HEK293 (cell line): ENCODE data around the gene THOC7.
A peak's percentile ranks its signal among the peaks of the same experiment; 100 is the strongest.

ENCODE experiments used
- CTCF ChIA-PET: fragments of 350-600 bp; formaldehyde crosslinking; extraction: SDS; loops from one replicate; lab custom pipeline; 2021; ENCODE audit warnings: antibody characterized with exemption; lab: Yijun Ruan, JAX
- POLR2A ChIA-PET: fragments of 300-600 bp; formaldehyde crosslinking; extraction: SDS; loops from one replicate; lab custom pipeline; 2020; ENCODE audit warnings: antibody characterized with exemption, inconsistent platforms; lab: Yijun Ruan, JAX
- H3K27ac ChIP-seq: fragments of 200-500 bp; sonication (Bioruptor generic); 2 replicates; pipeline ENCODE4 v1.5.1; 2014; ENCODE audit warnings: low read depth, low read length, control low read depth, inconsistent platforms; ENCODE audit errors: extremely low read depth
- H3K36me3 ChIP-seq, 2 experiments: fragments of 200-500 bp in 1 of 2; sonication (Bioruptor generic) in 1 of 2; 1 replicate in 1 of 2; 2 replicates in 1 of 2; pipeline ENCODE4 v1.5.1; 2014 to 2017; ENCODE audit warnings: inconsistent platforms in 2 of 2, low read length in 2 of 2; ENCODE audit not compliant: control insufficient read depth in 2 of 2, insufficient read depth in 1 of 2
- H3K4me1 ChIP-seq: fragments of 200-500 bp; sonication (Bioruptor generic); 2 replicates; pipeline ENCODE4 v1.5.1; 2014; ENCODE audit warnings: mild to moderate bottlenecking, low read length, inconsistent platforms; ENCODE audit not compliant: control insufficient read depth, insufficient read depth
- H3K4me3 ChIP-seq: 2 replicates; pipeline ENCODE4 v1.5.1; 2011; ENCODE audit warnings: low read depth, mild to moderate bottlenecking, control low read depth, low read length, moderate library complexity
- H3K9me3 ChIP-seq: fragments of 200-500 bp; sonication (Bioruptor generic); 2 replicates; pipeline ENCODE4 v1.5.1; 2014; ENCODE audit warnings: low read depth, low read length, inconsistent platforms; ENCODE audit not compliant: control insufficient read depth, insufficient read depth
- BCL11B ChIP-seq: fragments of 450-650 bp; formaldehyde crosslinking; IDR thresholded peaks from 2 replicates; pipeline ENCODE4 v1.5.1; 2016; ENCODE audit warnings: low read depth, missing biosample characterization, missing genetic modification characterization
- EGR2 ChIP-seq: fragments of 450-650 bp; formaldehyde crosslinking; IDR thresholded peaks from 2 replicates; pipeline ENCODE4 v1.5.1; 2016; ENCODE audit warnings: low read depth, missing biosample characterization, missing genetic modification characterization
- GLIS1 ChIP-seq: fragments of 450-650 bp; formaldehyde crosslinking; IDR thresholded peaks from 2 replicates; pipeline ENCODE4 v1.5.1; 2016; ENCODE audit warnings: missing biosample characterization, missing genetic modification characterization
- GLIS2 ChIP-seq: fragments of 450-650 bp; formaldehyde crosslinking; IDR thresholded peaks from 2 replicates; pipeline ENCODE4 v1.5.1; 2016; ENCODE audit warnings: missing biosample characterization, missing genetic modification characterization
- IKZF3 ChIP-seq: fragments of 450-650 bp; IDR thresholded peaks from 2 replicates; pipeline ENCODE4 v1.5.0; 2018; ENCODE audit warnings: missing biosample characterization, mild to moderate bottlenecking, missing genetic modification characterization, moderate library complexity
- KLF16 ChIP-seq: fragments of 450-650 bp; formaldehyde crosslinking; IDR thresholded peaks from 2 replicates; pipeline ENCODE4 v1.5.1; 2017; ENCODE audit warnings: missing biosample characterization, missing genetic modification characterization
- KLF9 ChIP-seq: fragments of 450-650 bp; formaldehyde crosslinking; IDR thresholded peaks from 2 replicates; pipeline ENCODE4 v1.5.1; 2016; ENCODE audit warnings: missing biosample characterization, missing genetic modification characterization, low read depth
- PRDM1 ChIP-seq: fragments of 450-650 bp; formaldehyde crosslinking; IDR thresholded peaks from 2 replicates; pipeline ENCODE4; 2016; ENCODE audit warnings: missing biosample characterization, missing genetic modification characterization
- SP2 ChIP-seq: fragments of 450-650 bp; formaldehyde crosslinking; IDR thresholded peaks from 2 replicates; pipeline ENCODE4 v1.5.1; 2016; ENCODE audit warnings: missing biosample characterization, missing genetic modification characterization
- YY1 ChIP-seq: fragments of 450-650 bp; formaldehyde crosslinking; IDR thresholded peaks from 2 replicates; pipeline ENCODE4 v1.5.1; 2018; ENCODE audit warnings: missing biosample characterization, missing genetic modification characterization
- ZBTB17 ChIP-seq: fragments of 450-650 bp; formaldehyde crosslinking; IDR thresholded peaks from 2 replicates; pipeline ENCODE4 v1.5.1; 2016; ENCODE audit warnings: missing biosample characterization, missing genetic modification characterization
- ZBTB20 ChIP-seq: fragments of 450-650 bp; formaldehyde crosslinking; IDR thresholded peaks from 2 replicates; pipeline ENCODE4 v1.5.1; 2016; ENCODE audit warnings: missing biosample characterization, missing genetic modification characterization
- ZBTB6 ChIP-seq: fragments of 450-650 bp; formaldehyde crosslinking; IDR thresholded peaks from 2 replicates; pipeline ENCODE4 v1.5.1; 2017; ENCODE audit warnings: missing biosample characterization, missing genetic modification characterization
- ZBTB8A ChIP-seq: fragments of 450-650 bp; formaldehyde crosslinking; IDR thresholded peaks from 2 replicates; pipeline ENCODE4 v1.5.1; 2016; ENCODE audit warnings: missing biosample characterization, missing genetic modification characterization
- ZFHX2 ChIP-seq: fragments of 450-650 bp; formaldehyde crosslinking; conservative IDR thresholded peaks from 2 replicates; pipeline ENCODE4 v1.5.1; 2016; ENCODE audit warnings: missing biosample characterization, missing genetic modification characterization
- ZFP3 ChIP-seq: fragments of 450-650 bp; formaldehyde crosslinking; IDR thresholded peaks from 2 replicates; pipeline ENCODE4 v1.5.1; 2016; ENCODE audit warnings: low read depth, missing biosample characterization, missing genetic modification characterization
- ZIC2 ChIP-seq: fragments of 450-650 bp; formaldehyde crosslinking; IDR thresholded peaks from 2 replicates; pipeline ENCODE4 v1.5.1; 2016; ENCODE audit warnings: missing biosample characterization, missing genetic modification characterization
- ZNF138 ChIP-seq: fragments of 450-650 bp; formaldehyde crosslinking; IDR thresholded peaks from 2 replicates; pipeline ENCODE4 v1.5.1; 2016; ENCODE audit warnings: missing biosample characterization, missing genetic modification characterization, borderline replicate concordance
- ZNF18 ChIP-seq: fragments of 450-650 bp; formaldehyde crosslinking; IDR thresholded peaks from 2 replicates; pipeline ENCODE4 v1.5.1; 2016; ENCODE audit warnings: missing biosample characterization, missing genetic modification characterization
- ZNF280C ChIP-seq: fragments of 450-650 bp; formaldehyde crosslinking; IDR thresholded peaks from 2 replicates; pipeline ENCODE4 v1.5.1; 2016; ENCODE audit warnings: missing biosample characterization, missing genetic modification characterization
- ZNF335 ChIP-seq: fragments of 450-650 bp; formaldehyde crosslinking; conservative IDR thresholded peaks from 2 replicates; pipeline ENCODE4 v1.5.1; 2016; ENCODE audit warnings: missing biosample characterization, missing genetic modification characterization
- ZNF341 ChIP-seq: fragments of 450-650 bp; formaldehyde crosslinking; IDR thresholded peaks from 2 replicates; pipeline ENCODE4; 2016; ENCODE audit warnings: low read depth, missing biosample characterization, missing genetic modification characterization
- ZNF350 ChIP-seq: fragments of 450-650 bp; formaldehyde crosslinking; IDR thresholded peaks from 2 replicates; pipeline ENCODE4 v1.5.0; 2017; ENCODE audit warnings: missing biosample characterization, mild to moderate bottlenecking, missing genetic modification characterization
- ZNF391 ChIP-seq: fragments of 450-650 bp; formaldehyde crosslinking; IDR thresholded peaks from 2 replicates; pipeline ENCODE4 v1.5.1; 2016; ENCODE audit warnings: low read depth, missing biosample characterization, missing genetic modification characterization, borderline replicate concordance
- ZNF449 ChIP-seq: fragments of 450-650 bp; formaldehyde crosslinking; IDR thresholded peaks from 2 replicates; pipeline ENCODE4 v1.5.1; 2017; ENCODE audit warnings: missing biosample characterization, mild to moderate bottlenecking, missing genetic modification characterization, moderate library complexity
- ZNF529 ChIP-seq: fragments of 450-650 bp; formaldehyde crosslinking; IDR thresholded peaks from 2 replicates; pipeline ENCODE4 v1.5.1; 2017; ENCODE audit warnings: missing genetic modification characterization, missing biosample characterization; ENCODE audit not compliant: insufficient replicate concordance
- ZNF843 ChIP-seq: fragments of 450-650 bp; formaldehyde crosslinking; IDR thresholded peaks from 2 replicates; pipeline ENCODE4 v1.5.1; 2016; ENCODE audit warnings: missing biosample characterization, missing genetic modification characterization
- ZSCAN4 ChIP-seq: fragments of 450-650 bp; formaldehyde crosslinking; IDR thresholded peaks from 2 replicates; pipeline ENCODE4 v1.5.1; 2017; ENCODE audit warnings: missing biosample characterization, missing genetic modification characterization
- ZXDB ChIP-seq: fragments of 450-650 bp; formaldehyde crosslinking; IDR thresholded peaks from 2 replicates; pipeline ENCODE4 v1.5.1; 2016; ENCODE audit warnings: missing biosample characterization, missing genetic modification characterization

Gene THOC7

GRCh38 chr3:63864008-63864964 is 681 bp upstream of the THOC7 start:
- POLR2A ChIA-PET = interaction anchor here (0.7 to 0.9 kb wide), 3 partner anchors 12 to 48 kb away, joined by 3 to 5 read pairs (median 5); partner anchors contain the start of gene SCAANT1
- peaks cover 0 to 4% of the 10 kb centered on the region in 2 experiments; a peak in 1 of 3 replicates for H3K36me3 ChIP-seq
- peak overlapping the region; percentile 53; the same call in 1 of the 2 replicates for H3K27ac ChIP-seq
- no peaks in the 10 kb centered on the region; the same call in 1 of the 2 replicates for H3K4me1 ChIP-seq
- CTCF ChIA-PET = interaction anchor here (0.6 kb wide), 1 partner anchor 13 kb away, joined by 3 read pairs; no protein-coding TSS in a partner anchor
- H3K9me3 ChIP-seq = no peaks in the 10 kb centered on the region
- peak overlapping the region; percentile 96 for H3K4me3 ChIP-seq
- TF ChIP-seq ZNF18 (tag by site-specific recombination) (no peak), ZFHX2 (peak; percentile 55), IKZF3 (no peak), ZIC2 (peak; percentile 37), ZNF280C (tag by site-specific recombination) (no peak), ZBTB8A (peak; percentile 80), SP2 (peak; percentile 26), ZXDB (tag by site-specific recombination) (peak; percentile 85), ZBTB6 (tag by site-specific recombination) (no peak), KLF16 (tag by site-specific recombination) (no peak; the same call in 1 of the 2 replicates), ZNF138 (tag by site-specific recombination) (no peak), ZFP3 (no peak), ZNF335 (tag by site-specific recombination) (peak; percentile 66), ZNF449 (tag by site-specific recombination) (no peak), EGR2 (tag by site-specific recombination) (0 out of 2 replicates have a peak, but pooled peaks have one; percentile 14), ZNF529 (tag by site-specific recombination) (no peak), ZNF350 (tag by site-specific recombination) (no peak), ZBTB20 (peak; percentile 82; the same call in 1 of the 2 replicates), ZBTB17 (tag by site-specific recombination) (0 out of 2 replicates have a peak, but pooled peaks have one; percentile 21), BCL11B (tag by site-specific recombination) (no peak), GLIS1 (tag by site-specific recombination) (peak; percentile 80), ZNF843 (tag by site-specific recombination) (no peak), ZNF341 (tag by site-specific recombination) (peak; percentile 52), ZNF391 (tag by site-specific recombination) (no peak), KLF9 (peak; percentile 33; the same call in 1 of the 2 replicates), GLIS2 (peak; percentile 94), ZSCAN4 (tag by site-specific recombination) (no peak), YY1 (tag by site-specific recombination) (no peak), PRDM1 (tag by site-specific recombination) (0 out of 2 replicates have a peak, but pooled peaks have one; percentile 7)
